HG03520 (cell line): ENCODE results near the gene MTA3.
"Not testable (repeated sequence)": the region's sequence is repeated elsewhere in the genome, so short reads cannot be mapped to it uniquely, and the experiment has no call there.

Source experiments
- ATAC-seq: cut with Tn5 transposase; IDR thresholded peaks from one replicate; pipeline ENCODE4 v1.9.1; 2021; ENCODE audit warnings: mild to moderate bottlenecking, moderate library complexity; ENCODE audit not compliant: unreplicated experiment

MTA3 gene

GRCh38 chr2:42725657-42726056 lies 157.2 kb downstream of the MTA3 start:
- no peak for ATAC-seq

GRCh38 chr2:42726680-42727079 lies 158.2 kb downstream of the MTA3 start:
- ATAC-seq = no peak

- ATAC-seq = not testable (repeated sequence)
Measured at GRCh38 chr2:42731316-42731715, 162.9 kb downstream of the MTA3 start.

DNA sequence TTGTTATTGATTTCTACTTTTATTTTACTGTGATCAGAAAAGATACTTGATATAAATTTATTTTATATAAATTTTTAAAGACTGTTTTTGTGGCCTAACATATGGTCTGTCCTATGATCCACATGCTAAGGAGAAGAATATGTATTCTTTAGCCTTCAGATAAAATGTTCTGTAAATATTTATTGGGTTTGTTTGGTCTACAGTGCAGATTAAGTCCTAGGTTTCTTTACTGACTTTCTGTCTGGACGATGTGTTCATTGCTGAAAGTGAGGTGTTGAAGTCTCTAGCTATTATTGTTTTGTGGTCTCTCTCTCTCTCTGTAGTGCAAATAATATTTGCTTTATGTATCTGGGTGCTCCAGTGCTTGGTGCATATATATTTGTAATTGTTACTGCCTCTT lies 165.4 kb downstream of the MTA3 start:
- no peak for ATAC-seq

DNA sequence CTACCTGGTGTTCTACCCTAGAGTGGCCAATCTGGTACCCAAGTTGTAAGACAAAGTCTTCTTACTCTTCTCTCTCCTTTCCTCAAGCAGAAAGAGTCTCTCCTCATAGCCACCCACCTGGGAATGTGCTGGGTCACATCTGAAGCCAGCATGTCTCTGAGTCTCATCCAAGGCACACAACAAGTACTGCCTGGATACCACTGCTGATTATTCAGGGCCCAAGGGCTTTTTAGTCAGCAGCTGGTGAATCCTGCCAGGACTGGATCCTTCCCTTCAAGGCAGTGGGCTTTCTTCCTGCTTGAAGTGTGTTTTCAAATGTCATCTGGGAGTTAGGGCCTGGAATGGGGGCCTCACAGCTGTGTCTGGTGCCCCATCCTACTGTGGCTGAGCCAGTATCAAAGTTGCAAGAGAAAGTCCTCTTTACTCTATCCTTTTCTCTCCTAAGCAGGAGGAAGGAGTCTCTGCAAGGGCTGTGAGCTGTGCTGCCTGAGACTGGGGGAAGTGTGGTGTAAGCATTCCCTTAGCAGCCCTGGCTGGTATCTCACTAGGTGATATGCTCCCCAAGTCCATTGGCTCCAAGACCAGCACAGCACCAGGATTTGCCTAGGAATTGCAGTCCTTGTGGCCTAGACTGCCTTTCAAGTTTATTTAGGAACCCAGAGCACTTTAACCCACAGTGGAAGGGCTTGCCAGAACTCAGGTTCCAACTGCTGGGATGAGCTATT lies 168.3 kb downstream of the MTA3 start:
- ATAC-seq = no peak

DNA sequence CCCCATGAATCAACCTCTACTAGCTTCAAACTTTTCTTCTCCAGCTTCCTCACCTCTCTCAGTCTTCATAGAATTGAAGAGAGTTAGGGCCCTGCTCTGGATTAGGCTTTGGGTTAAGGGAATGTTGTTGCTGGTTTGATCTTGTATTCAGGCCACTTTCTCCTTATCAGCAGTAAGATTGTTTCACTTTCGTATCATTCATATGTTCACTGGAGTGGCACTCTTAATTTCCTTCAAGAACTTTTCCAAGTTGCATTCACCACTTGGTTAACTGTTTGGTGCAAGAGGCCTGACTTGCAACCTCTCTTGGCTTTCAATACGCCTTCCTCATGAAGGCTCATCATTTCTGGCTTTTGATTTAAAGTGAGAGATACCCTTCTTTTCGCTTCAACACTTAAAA lies 172.7 kb downstream of the MTA3 start:
- no peak for ATAC-seq

GRCh38 chr2:42742740-42743658 lies 174.6 kb downstream of the MTA3 start:
- no peak for ATAC-seq

- no peak for ATAC-seq
Measured at GRCh38 chr2:42743659-42743990, 175.2 kb downstream of the MTA3 start.

- ATAC-seq = no peak
Measured at GRCh38 chr2:42744545-42745082, 176.2 kb downstream of the MTA3 start.

DNA sequence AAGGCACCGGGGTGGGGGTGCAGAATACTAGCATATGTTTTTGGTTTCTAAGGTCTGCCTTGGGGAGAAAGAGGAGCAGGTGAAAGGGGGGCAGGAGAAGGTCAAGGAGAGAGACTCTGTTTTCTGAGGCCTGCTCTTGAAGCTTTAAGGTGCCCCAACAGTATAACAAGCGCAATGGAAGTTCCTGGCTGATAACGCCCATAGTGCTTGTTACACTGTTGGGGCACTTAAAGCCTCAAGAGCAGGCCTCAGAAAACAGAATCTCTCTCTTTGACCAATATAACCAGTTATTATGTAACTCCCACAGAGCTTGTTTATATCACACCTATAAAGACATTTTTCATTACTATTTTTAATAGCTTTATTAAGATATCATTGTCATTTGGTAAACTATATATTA lies 179.0 kb downstream of the MTA3 start:
- no peak for ATAC-seq

GRCh38 chr2:42748840-42749239 lies 180.4 kb downstream of the MTA3 start:
- no peak for ATAC-seq

DNA sequence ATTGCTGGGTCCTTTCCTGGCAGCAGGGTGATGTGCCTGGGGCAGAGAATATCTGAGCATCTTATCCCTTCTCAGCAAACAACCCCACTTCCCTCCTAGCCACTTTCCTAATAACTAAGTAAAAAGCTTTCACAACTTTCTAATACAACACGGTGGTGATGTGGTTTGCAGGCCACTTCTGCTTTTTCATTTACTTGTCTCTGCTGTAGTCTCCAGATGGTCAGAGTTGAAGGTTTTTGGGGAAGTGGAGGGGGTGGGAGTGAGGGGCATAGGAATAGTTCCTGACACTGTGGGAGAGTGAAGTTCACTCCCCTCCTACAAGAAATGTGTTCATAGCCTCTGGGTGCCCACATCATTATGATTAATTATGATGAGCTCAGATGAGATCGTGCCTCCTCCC lies 183.9 kb downstream of the MTA3 start:
- ATAC-seq = peak; percentile 54

DNA sequence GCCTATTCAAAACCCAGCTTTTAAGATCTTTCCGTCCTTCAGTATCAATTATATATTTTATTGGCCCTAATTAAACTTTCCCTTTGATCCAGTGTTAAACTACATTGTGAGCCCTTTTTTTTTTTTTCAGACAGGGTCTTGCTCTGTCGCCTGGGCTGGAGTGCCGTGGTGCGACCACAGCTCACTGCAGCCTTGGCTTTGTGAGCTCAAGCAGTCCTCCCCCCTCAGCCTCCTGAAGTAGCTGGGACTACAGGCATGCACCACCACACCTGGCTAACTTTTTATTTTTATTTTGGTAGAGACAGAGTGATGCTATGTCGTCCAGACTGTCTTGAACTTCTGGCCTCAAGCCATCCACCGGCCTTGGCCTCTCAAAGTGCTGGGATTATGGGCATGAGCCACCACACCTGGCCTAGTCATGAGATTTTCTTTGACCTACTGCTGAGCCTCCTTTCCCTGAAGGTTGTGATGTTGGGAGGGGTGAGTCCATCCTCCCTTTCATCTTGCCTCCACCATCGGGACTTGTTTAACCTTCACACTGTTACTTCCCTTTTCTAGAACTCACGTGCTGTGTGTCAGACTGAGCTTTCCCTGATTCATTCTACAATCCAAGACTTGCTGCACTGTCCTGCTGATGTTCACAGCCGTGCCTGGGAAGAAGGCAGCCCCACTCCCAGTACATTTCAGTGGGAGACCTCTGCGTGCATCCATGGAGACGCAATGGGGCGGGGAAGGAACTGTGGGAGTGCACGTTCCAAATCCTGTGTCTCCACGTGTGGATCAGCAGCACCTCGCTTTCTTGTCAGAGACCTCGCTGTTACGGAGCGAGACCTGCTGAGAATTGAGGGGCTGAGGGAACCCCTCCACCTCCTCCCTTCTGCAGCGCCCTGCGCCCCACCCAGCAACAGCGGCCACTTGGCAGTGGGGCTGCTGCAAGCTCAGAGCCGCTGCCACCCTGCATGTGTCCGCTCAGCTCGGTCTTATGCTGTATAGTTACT lies 184.7 kb downstream of the MTA3 start:
- no peak for ATAC-seq

- peak; percentile 70 for ATAC-seq
Measured at GRCh38 chr2:42754021-42754775, 185.8 kb downstream of the MTA3 start.

- ATAC-seq = no peak
Measured at GRCh38 chr2:42754776-42755140, 186.3 kb downstream of the MTA3 start.

DNA sequence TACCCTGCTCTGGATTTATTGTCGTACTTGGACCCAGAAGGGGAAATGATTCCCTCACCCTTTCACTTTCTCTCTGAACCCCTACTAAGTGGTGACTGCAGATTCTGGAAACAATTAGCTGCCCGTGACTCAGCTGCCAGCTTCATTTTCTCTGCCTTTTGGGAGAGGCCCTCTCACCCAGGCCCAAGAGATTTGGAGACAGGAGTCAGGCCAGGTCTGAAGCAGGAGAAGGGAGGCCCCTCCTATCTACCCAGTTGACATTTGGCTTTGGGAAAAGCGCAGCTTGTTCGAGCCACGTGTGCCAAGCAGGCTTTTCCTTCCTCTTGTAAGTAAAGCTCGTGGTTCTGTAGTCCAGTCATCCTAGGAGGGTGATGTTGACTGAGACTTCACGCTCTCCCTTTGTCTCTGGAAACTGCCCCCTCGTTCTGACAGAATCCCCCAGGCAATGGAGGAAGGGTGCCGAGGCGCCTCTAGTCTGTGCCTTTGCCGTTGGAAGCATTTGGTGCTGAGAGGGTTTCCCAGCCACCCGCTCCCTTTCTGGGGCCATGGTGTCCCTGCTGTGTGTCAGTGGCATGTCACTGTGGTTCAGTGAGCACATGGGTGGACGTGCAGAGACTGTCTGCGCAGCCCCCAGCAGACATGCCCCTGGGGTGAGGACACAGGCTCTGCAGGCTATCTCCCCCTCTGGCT lies 186.9 kb downstream of the MTA3 start:
- ATAC-seq = no peak

- ATAC-seq = no peak
Measured at GRCh38 chr2:42756150-42756775, 187.8 kb downstream of the MTA3 start.

- ATAC-seq = no peak
Measured at GRCh38 chr2:42756966-42757513, 188.6 kb downstream of the MTA3 start.
